Erythroblast (primary cell): ENCODE results near the gene ITGAD.
A peak's percentile ranks its signal among the peaks of the same experiment; 100 is the strongest.
"Not testable (repeated sequence)": the region's sequence is repeated elsewhere in the genome, so short reads cannot be mapped to it uniquely, and the experiment has no call there.

Experiments used
- DNase-seq, 2 experiments: peaks; one replicate each; lab custom pipeline; 2025; lab: John Stamatoyannopoulos, UW
- GATA1 ChIP-seq: IDR thresholded peaks from 2 replicates; pipeline ENCODE4 v1.6.1; 2011; ENCODE audit warnings: low read depth, mild to moderate bottlenecking, control low read depth, low read length, moderate library complexity
- POLR2A ChIP-seq: IDR thresholded peaks from 2 replicates; pipeline ENCODE4 v1.6.1; 2011; ENCODE audit warnings: mild to moderate bottlenecking, low read length

ITGAD gene

DNA sequence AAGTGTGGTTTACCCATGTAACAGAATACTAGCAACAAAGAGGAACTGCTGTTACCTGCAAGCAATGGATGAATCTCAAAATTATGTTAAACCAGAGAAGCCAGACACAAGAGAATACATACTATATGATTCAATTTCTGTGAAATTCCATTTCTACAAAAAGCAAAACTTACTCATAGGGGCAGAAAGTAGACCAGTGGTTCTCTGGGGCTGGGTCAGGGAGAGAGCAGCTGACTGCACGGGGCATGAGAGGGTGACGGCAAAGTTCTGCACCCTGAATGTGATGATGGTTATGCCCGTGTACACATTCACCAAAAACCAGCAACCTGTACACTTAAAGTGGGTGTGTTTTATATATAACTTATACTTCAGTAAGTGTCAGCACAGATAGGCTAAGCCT, 46.4 kb downstream of the ITGAD start:
- DNase-seq = no peak
- TF ChIP-seq POLR2A = no peak
- TF ChIP-seq GATA1 = no peak

DNA sequence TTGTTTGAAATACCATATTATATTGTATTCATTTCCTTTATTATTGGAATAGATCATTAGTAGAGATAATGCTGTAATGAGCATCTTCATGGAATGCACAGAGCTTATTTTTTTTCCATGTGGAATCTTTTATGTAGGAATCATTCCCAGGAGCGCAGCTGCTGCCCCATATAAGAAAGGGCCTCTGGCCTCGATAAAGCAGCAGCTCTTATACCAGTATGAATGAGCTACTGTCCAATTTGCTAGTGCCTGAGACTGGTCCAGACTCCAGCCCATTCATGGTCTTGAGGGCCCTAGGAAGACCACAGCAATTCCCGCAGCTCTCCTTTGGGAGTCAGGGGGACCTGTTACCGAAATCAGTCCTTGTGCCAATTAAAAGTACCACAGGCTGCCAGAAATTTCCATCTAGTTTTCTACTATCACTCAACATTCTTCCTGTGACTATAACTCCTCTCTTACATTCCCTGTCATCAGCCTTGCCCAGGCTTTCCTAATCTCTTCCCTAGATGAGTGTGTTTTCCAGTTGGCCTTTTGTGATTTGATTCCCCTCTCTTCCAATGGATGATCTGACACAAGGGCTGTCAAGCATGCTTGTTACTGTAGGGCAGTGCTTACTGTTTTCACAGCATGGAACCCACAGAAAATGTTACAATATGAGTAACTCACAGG, 47.5 kb downstream of the ITGAD start:
- TF ChIP-seq GATA1 = no peak
- no peak for TF ChIP-seq POLR2A
- no peak for DNase-seq

DNA sequence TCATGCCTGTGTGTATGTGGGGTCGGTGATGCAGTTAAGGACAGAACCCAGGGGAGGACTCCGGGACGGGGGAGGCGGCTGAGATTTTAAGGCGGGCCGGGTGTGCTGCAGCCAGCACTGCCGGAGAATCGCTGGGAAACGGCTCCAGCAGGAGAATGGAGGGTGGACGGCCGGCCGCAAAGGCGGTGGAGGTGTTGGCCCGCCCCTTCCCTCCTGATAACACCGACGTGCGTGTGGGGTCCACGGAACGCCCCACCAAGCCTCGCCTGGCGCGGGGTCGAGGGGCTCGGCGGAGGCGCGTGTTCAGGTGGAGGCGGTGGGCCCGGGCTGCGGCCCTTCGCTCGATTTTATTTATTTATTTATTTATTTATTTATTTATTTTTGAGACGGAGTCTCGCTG, 48.8 kb downstream of the ITGAD start:
- no peak for TF ChIP-seq POLR2A
- no peak for TF ChIP-seq GATA1
- no peak for DNase-seq

DNA sequence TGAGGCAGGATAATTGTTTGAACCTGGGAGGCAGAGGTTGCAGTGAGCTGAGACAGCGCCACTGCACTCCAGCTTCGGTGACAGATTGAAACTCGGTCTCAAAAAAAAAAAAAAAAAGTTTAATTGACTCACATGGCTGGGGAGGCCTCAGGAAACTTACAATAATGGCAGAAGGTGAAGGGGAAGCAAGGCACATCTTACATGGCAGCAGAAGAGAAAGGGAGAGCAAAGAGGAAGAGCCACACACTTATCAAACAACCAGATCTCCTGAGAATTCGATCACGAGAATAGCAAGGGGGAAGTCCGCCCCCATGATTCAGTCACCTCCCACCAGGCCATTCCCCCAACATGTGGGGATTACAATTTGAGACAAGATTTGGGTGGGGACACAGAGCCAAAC, 52.8 kb downstream of the ITGAD start:
- DNase-seq = not testable (repeated sequence)

DNA sequence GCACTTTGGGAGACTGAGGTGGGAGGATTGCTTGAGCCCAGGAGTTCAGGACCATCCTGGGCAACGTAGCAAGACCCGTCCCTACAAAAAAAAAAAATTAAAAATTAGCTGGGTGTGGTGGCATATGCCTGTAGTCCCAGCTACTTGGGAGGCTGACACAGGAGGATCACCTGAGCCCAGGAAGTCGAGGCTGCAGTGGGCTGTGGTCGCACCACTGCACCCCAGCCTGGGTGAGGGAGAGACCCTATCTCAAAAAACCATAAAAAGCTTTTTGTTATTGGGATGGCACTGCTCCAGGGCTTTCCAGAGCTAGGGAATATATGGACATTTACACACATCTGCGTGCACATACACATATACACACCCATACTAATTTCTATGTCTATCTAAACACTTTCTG, 58.1 kb downstream of the ITGAD start:
- TF ChIP-seq GATA1 = no peak
- no peak for TF ChIP-seq POLR2A
- no peak for DNase-seq

DNA sequence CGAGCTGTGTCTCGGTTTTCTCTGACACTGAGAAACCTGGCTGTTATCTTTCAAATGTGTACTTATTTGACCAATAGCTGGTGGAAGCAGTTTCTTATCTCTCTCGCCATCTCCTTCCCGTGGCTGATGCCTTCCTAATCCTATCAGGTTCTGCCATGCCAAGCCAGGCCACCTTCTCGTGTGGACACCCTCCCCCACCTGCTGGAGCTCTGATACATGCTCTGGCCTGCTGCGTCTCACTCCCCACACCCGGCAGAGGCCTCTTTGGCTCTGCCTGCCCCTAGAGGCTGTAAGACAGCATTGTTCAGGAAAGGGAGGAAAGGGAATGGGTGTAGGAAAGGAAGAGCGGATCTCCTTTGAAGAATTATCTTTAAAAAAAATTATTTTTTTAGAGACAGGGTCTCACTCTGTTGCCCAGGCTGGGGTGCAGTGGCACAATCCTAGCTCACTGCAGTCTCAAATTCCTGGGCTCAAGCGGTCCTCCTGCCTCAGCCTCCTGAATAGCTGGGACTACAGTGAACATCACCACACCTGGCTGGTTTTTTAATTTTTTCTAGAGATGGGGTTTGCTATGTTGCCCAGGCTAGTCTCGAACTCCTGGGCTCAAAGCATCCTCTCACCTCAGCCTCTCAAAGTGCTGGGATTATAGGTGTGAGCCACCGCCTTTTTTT, 58.7 kb downstream of the ITGAD start:
- TF ChIP-seq GATA1 = no peak
- TF ChIP-seq POLR2A = no peak
- DNase-seq = peak in 1 of 2 experiments; percentile 65

DNA sequence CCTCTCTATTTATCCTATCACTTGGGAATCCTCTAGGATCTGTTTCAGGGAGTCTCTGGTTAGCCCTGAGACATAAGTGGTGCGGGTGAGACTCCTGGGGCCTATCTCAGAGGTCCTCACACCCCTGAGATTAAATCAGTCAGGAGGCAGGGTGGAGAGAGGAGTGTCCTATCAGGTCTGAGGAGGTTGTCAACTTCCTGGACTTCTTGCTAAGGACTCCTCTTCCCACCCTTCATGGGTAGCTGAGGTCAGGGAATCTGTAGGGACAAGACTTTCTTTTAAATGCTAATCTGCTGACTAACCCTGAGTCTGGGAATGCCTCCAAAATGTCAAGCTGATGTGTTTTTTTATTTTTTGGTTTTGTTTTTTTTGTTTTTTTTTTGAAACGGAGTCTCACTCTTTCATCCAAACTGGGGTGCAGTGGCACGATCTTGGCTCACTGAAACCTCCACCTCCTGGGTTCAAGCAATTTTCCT, 59.5 kb downstream of the ITGAD start:
- TF ChIP-seq POLR2A = no peak
- TF ChIP-seq GATA1 = no peak
- peak in 1 of 2 experiments; percentile 60 for DNase-seq

DNA sequence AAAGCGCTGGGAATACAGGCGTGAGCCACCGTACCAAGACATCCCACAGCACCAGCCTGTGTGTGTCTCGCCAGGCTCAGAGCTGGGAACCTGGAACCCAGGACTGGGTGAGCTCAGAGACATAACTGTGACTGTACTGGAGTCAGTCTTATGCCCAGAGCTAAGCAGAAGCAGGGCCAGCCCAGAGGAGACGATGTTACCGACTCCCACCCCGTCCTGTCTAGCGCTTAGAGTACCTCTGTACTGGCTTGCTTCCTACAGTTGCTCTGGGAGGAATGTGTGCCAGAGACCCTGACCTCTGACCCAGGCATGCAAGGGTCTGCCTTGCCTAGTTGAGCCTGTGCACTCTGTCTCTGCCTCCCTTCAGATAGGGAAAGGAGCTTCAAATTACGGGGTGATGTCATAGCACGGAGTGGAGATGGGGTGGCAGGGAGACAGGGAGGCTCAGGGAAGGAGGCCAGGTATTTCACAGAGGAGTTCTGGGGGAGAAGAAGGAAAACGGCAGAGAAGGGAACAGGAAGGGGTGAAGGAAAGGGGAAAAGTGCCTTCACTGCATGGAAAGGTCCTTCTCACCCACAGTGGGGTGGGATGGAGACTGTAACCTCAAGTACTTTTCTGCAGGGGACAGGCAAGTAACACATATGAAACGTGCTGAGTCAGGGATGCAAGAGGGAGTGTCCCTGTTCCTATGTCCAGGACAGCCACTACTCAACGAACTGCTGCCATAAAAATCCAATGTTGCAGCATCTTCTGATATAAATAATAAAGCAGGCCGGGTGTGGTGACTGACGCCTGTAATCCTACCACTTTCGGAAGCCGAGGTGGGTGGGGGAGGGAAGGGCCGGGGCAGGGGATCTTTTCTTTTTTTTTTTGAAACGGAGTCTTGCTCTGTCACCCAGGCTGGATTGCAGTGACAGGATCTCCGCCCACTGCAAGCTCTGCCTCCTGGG, 60.4 kb downstream of the ITGAD start:
- TF ChIP-seq POLR2A = peak; percentile 30
- no peak for TF ChIP-seq GATA1
- DNase-seq = peak; percentile 85 to 89

DNA sequence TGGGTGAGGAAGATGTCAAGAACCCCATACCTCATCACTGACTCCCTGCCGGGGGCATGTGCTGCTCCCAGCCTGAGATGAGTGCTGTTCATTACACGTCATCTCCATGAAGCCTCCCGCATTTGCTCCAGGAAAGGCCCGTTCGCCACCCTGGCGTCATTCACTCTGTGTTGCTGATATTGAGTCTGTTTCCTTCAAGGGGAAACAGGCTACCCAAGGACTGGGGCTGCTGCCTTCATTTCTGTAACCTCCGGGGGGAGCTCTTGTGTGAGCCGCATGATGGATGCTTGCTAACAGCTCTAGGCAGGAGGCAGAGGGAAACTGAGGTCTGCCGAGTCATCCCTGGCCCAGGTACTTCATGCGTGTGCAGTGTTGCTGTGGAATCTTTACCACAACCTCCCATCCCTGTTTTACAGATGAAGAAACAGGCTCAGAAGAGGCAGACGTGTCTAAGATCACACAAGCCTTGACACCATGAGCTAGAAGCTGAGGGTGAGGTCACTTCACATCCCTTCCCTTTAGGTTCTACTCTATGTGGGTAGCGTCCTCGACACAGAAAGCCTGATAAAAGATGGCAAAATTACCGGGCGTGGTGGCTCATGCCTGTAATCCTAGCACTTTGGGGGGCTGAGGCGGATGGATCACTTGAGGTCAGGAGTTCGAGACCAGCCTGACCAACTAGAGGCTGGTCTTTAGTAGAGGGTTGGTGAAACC, 62.6 kb downstream of the ITGAD start:
- DNase-seq = peak in 1 of 2 experiments; percentile 61
- no peak for TF ChIP-seq GATA1
- TF ChIP-seq POLR2A = no peak

DNA sequence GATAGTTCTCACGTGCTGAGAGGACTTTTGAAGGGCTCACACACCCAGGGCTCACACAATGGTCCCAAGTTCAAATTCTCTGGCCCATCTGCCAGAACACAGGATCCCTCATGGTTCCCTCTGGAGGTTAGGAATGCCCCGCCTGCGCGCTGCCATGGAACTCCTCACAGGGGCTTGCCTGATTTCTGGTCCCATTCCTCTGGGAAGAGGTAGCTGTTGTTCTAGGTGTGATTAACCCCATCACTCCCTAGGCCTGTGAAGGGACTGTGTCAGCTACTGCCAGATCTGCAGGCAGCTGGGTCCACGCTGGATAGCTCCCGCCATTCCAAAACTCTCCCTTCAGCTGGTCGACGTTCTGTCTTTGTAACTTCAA, 63.8 kb downstream of the ITGAD start:
- TF ChIP-seq GATA1 = no peak
- no peak for TF ChIP-seq POLR2A
- DNase-seq = no peak

DNA sequence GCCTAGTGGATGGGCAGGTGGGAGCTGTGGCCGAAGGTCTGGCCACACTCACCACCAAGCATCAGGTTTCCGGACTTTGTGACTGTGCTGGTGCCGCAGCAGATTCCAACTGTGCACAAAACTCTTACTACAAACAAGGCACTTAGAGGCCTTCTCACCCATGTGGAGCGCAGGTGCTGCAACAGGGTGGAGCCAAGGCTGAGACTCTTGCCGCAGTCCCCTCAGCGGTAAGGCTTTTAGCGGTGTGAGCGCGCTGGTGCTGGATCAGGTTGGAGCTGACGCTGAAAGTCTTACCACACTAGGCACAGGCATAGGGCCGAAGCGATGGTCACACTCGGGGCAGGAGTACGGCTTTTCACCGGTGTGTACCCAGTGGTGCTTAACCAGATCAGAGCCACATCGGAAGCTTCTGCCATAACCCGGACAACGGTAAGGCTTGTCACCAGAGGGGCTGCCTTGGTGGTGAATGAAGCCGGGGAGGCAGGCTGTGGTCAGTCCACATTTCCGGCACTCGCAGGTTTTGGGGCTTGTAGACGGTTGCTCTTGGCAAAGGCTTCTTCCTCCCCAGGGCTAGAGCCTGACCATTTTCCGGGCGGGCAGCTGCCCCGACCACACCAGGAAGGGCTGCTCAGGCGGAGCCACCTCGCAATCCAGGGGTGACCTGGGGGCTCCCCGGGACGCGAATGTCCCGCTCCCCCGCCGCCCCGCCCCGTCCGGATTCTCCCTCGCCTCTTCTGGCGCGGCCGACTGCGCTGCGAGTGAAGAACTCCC, 65.1 kb downstream of the ITGAD start:
- TF ChIP-seq POLR2A (peak; percentile 39), GATA1 (no peak)
- DNase-seq = peak in 1 of 2 experiments; percentile 79

DNA sequence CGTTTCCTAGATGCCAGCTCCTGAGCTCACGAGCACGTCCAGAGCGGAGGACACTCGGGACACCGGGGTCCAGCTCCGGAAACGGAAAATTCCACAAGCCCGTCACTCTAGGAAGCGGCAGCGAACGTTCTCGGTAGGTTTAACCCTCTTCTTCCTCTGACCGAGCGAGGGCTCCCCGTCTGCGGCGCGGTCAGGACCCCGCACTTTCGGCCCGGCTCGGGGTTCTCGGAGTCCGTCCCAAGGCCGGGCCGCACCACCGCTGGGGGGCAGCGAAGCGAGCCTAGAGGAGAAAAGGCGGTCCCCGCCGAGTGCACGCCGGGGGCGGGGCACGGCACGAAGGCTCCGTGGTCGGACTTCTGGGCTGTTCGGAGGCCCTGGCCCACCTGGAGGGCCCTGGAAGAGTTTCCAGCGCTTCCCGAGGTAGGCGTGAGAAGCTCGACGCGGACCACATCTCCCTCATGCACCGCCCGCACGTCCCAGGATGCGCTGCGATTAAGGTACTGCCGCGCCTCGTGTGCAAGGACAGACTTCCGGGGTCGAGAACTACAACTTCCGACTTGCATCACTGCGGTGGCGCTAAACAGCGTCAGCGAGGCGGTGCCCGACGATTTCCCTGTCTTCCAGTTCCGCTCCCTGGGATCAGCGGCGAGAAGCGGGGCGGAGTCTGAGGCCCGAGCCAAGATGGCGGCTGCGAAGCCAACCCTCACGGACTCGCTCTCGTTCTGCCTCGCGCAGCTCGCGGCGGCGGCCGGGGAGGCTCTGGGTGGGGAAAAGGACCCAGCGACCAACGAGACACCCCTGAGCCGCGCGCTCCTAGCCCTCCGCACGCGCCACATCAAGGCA, 65.9 kb downstream of the ITGAD start, which contains the start of gene ARMC5:
Gene ARMC5 (plus strand): TSS at position 658 of the 843 bp plus-strand sequence. CDS start 24 bp downstream, at position 682.
- peak; percentile 93 for TF ChIP-seq POLR2A
- no peak for TF ChIP-seq GATA1
- peak; percentile 99 for DNase-seq
